HepG2 (cell line): ENCODE measurements around the gene TMC2. TPM values are rescaled to one million over a fixed set of nuclear protein-coding genes. Genes with fewer than 3 reads are reported as not detected.
A peak's percentile ranks its signal among the peaks of the same experiment; 100 is the strongest.

ENCODE experiments used
- DMAP1 ChIP-seq: IDR thresholded peaks from 2 replicates; pipeline ENCODE4 v1.6.1; 2016
- HCFC1 ChIP-seq: fragments of 150-350 bp; IDR thresholded peaks from 2 replicates; pipeline ENCODE4 v1.6.1; 2014; ENCODE audit warnings: low read depth, low read length
- NFRKB ChIP-seq: fragments of 450-650 bp; IDR thresholded peaks from 2 replicates; pipeline ENCODE4 v1.6.1; 2017
- POGZ ChIP-seq: sonication (generic); formaldehyde crosslinking; IDR thresholded peaks from 2 replicates; pipeline ENCODE4 v1.4.0; 2020; ENCODE audit warnings: mild to moderate bottlenecking, missing genetic modification reagents
- RBFOX2 ChIP-seq: fragments of 200-400 bp; formaldehyde crosslinking; IDR thresholded peaks from 2 replicates; pipeline ENCODE4 v1.6.1; 2017; ENCODE audit warnings: low read depth, mild to moderate bottlenecking, low read length
- SRSF4 ChIP-seq: fragments of 200-400 bp; formaldehyde crosslinking; IDR thresholded peaks from one replicate; pipeline ENCODE4 v1.6.1; 2018; ENCODE audit warnings: mild to moderate bottlenecking, low read depth, low read length, moderate library complexity; ENCODE audit not compliant: poor library complexity, severe bottlenecking
- U2AF2 ChIP-seq: fragments of 200-400 bp; formaldehyde crosslinking; IDR thresholded peaks from 2 replicates; pipeline ENCODE4 v1.6.1; 2017; ENCODE audit warnings: low read depth, mild to moderate bottlenecking, low read length
- ZNF101 ChIP-seq: sonication (generic); formaldehyde crosslinking; IDR thresholded peaks from 2 replicates; pipeline ENCODE4 v1.4.0; 2020; ENCODE audit warnings: mild to moderate bottlenecking, low read depth, missing genetic modification reagents, borderline replicate concordance
- ZNF30 ChIP-seq: sonication (generic); formaldehyde crosslinking; IDR thresholded peaks from 2 replicates; pipeline ENCODE4 v1.5.0; 2020; ENCODE audit warnings: mild to moderate bottlenecking, missing genetic modification reagents
- ZNF343 ChIP-seq: sonication (generic); formaldehyde crosslinking; IDR thresholded peaks from 2 replicates; pipeline ENCODE4 v1.4.0; 2020; ENCODE audit warnings: mild to moderate bottlenecking, missing genetic modification reagents
- ZNF607 ChIP-seq: sonication (generic); formaldehyde crosslinking; IDR thresholded peaks from 2 replicates; pipeline ENCODE4 v1.5.1; 2020; ENCODE audit warnings: missing genetic modification reagents, mild to moderate bottlenecking, borderline replicate concordance
- ZSCAN21 ChIP-seq: sonication (generic); formaldehyde crosslinking; IDR thresholded peaks from 2 replicates; pipeline ENCODE4 v1.8.0; 2022; ENCODE audit warnings: mild to moderate bottlenecking, missing genetic modification reagents, moderate library complexity, borderline replicate concordance
- polyA plus RNA-seq, 8 experiments: library from polyadenylated mRNA; depleted of rRNA in 3 of 8; stranded (reverse) in 7 of 8; unstranded in 1 of 8; fragments of >200 nt; fragmentation: Illumina TruSeq in 4 of 8; extraction: Trizol in 4 of 8; gene quantifications; 2 replicates each; pipeline versions ENCODE4 v1.2.1 to v1.2.3, GENCODE V29; 2011 to 2016; ENCODE audit warnings: low read depth in 4 of 8, missing spikeins in 1 of 8, mixed read lengths in 1 of 8; ENCODE audit not compliant: insufficient read depth in 1 of 8
- total RNA-seq, 5 experiments: library from RNA; depleted of rRNA; stranded (reverse); fragments of >200 nt; fragmentation: Illumina TruSeq; extraction: Trizol; gene quantifications; 2 replicates each; pipeline ENCODE4 v1.2.3, GENCODE V29; 2016; ENCODE audit warnings: low read depth in 1 of 5
- TF ChIP-seq, protein P1 (sequence below): sonication (generic); formaldehyde crosslinking; IDR thresholded peaks from 2 replicates; pipeline ENCODE4 v1.9.0; 2021; ENCODE audit warnings: missing genetic modification reagents, borderline replicate concordance
- TF ChIP-seq, protein P2 (sequence below): sonication (generic); formaldehyde crosslinking; IDR thresholded peaks from 2 replicates; pipeline ENCODE4 v1.5.0; 2020; ENCODE audit warnings: missing genetic modification reagents
- TF ChIP-seq, protein P3 (sequence below), 2 experiments: fragments of 450-650 bp in 1 of 2; sonication (generic) in 1 of 2; formaldehyde crosslinking; IDR thresholded peaks; 2 replicates each; pipeline versions ENCODE4 v1.5.0 to v1.8.0; 2020 to 2022; ENCODE audit warnings: mild to moderate bottlenecking in 1 of 2, missing genetic modification reagents in 1 of 2
- TF ChIP-seq, protein P4 (sequence below): sonication (generic); formaldehyde crosslinking; IDR thresholded peaks from 2 replicates; pipeline ENCODE4 v1.5.0; 2020; ENCODE audit warnings: missing genetic modification reagents

TMC2 gene
- total and polyA plus RNA-seq, 2 of the 13 experiments (the other 11 are each of a cell fraction or from before 2014, with no cell fraction given): not detected

DNA sequence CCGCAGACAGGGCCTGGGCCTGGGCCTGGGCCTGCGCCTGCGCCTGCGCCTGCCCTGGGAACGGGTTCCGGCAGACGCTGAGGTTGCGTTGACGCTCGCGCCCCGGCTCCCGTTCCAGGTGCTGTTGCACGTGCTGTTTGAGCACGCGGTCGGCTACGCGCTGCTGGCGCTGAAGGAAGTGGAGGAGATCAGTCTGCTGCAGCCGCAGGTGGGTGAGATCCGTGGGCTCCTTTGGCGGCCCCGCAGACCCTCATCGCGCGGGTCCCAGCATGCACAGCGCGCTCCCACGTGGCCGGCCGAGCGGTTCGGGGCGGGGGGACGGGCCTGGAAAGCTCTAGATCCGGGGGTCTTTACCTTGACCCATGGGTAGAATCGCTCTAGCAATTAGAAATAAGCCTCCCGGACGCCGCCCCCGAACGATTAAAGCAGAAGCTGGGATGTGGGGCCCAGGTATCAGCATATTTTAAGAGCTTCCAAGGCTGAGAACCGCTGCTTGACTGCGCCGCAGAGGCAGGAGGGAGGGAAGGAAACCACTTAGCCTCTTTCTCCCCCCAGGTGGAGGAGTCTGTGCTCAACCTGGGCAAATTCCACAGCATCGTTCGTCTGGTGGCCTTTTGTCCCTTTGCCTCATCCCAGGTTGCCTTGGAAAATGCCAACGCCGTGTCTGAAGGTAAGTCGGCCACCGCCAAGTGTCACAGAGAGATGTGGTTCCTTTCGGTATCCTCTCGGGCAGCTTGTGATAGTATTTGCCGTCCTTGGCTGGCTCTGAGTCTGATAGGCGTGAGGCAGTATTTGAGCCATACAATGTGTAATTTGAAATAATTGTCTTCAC lies 116.6 kb downstream of the TMC2 start (continued):
- TF ChIP-seq, protein P1, sequence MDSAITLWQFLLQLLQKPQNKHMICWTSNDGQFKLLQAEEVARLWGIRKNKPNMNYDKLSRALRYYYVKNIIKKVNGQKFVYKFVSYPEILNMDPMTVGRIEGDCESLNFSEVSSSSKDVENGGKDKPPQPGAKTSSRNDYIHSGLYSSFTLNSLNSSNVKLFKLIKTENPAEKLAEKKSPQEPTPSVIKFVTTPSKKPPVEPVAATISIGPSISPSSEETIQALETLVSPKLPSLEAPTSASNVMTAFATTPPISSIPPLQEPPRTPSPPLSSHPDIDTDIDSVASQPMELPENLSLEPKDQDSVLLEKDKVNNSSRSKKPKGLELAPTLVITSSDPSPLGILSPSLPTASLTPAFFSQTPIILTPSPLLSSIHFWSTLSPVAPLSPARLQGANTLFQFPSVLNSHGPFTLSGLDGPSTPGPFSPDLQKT: 0 out of 2 replicates have a peak, but pooled peaks have one; percentile 19
- TF ChIP-seq DMAP1 (CRISPR knock-in tag) (peak; percentile 91), NFRKB (no peak), POGZ (CRISPR knock-in tag) (peak; percentile 56; the same call in 1 of the 2 replicates), ZNF30 (CRISPR knock-in tag) (no peak), SRSF4 (peak; percentile 75), U2AF2 (no peak; the same call in 1 of the 2 replicates), HCFC1 (no peak), ZNF343 (peak; percentile 78), ZNF607 (peak; percentile 83), ZSCAN21 (peak; percentile 98), ZNF101 (CRISPR knock-in tag) (no peak; the same call in 1 of the 2 replicates), RBFOX2 (peak; percentile 99)
- TF ChIP-seq, protein P2, sequence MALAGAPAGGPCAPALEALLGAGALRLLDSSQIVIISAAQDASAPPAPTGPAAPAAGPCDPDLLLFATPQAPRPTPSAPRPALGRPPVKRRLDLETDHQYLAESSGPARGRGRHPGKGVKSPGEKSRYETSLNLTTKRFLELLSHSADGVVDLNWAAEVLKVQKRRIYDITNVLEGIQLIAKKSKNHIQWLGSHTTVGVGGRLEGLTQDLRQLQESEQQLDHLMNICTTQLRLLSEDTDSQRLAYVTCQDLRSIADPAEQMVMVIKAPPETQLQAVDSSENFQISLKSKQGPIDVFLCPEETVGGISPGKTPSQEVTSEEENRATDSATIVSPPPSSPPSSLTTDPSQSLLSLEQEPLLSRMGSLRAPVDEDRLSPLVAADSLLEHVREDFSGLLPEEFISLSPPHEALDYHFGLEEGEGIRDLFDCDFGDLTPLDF (CRISPR knock-in tag): peak; percentile 85
- TF ChIP-seq, protein P3, sequence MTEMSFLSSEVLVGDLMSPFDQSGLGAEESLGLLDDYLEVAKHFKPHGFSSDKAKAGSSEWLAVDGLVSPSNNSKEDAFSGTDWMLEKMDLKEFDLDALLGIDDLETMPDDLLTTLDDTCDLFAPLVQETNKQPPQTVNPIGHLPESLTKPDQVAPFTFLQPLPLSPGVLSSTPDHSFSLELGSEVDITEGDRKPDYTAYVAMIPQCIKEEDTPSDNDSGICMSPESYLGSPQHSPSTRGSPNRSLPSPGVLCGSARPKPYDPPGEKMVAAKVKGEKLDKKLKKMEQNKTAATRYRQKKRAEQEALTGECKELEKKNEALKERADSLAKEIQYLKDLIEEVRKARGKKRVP (CRISPR knock-in tag; IDR thresholded peaks at IDR 0.05): no peak; a peak in 1 of 4 replicates
- TF ChIP-seq, protein P4, sequence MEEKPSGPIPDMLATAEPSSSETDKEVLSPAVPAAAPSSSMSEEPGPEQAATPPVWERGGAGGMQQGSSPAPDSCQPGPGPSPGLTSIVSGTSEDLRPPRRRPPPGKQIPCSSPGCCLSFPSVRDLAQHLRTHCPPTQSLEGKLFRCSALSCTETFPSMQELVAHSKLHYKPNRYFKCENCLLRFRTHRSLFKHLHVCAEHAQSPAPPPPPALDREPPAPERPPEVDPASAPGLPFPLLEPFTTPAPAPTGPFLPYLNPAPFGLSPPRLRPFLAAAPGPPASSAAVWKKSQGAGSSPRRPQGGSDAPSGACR (CRISPR knock-in tag): no peak; the same call in 1 of the 2 replicates
